Liver (tissue), 9 donors: Measurements from ENCODE around the gene DEFB118. TPM values are rescaled to one million over a fixed set of nuclear protein-coding genes. Genes with fewer than 3 reads are reported as not detected.

Experiments used
- DNase-seq: peaks from one replicate; pipeline ENCODE4 v3.0.0-alpha.2; 2017; ENCODE audit warnings: low spot score
- H3K27ac ChIP-seq, 2 donors: one replicate each; pipeline ENCODE4 v1.7.0; 2013; ENCODE audit warnings: inconsistent platforms in 2 of 2, low read length in 2 of 2, control low read depth in 1 of 2, low read depth in 1 of 2, mild to moderate bottlenecking in 1 of 2
- H3K27me3 ChIP-seq, 4 donors: one replicate each; pipeline versions ENCODE4 v1.6.1 to v1.7.0; 2013; ENCODE audit warnings: low read length in 3 of 4, inconsistent platforms in 1 of 4, mild to moderate bottlenecking in 1 of 4, moderate library complexity in 1 of 4; ENCODE audit not compliant: control insufficient read depth in 4 of 4, insufficient read depth in 4 of 4
- H3K36me3 ChIP-seq, 4 donors: one replicate each; pipeline versions ENCODE4 v1.6.1 to v1.7.0; 2013; ENCODE audit warnings: low read length in 3 of 4, mild to moderate bottlenecking in 3 of 4, low read depth in 1 of 4, moderate library complexity in 1 of 4; ENCODE audit not compliant: control insufficient read depth in 4 of 4, insufficient read depth in 3 of 4
- H3K4me1 ChIP-seq, 4 donors: one replicate each; pipeline versions ENCODE4 v1.6.1 to v1.7.0; 2013; ENCODE audit warnings: low read length in 3 of 4, mild to moderate bottlenecking in 3 of 4, moderate library complexity in 1 of 4; ENCODE audit not compliant: control insufficient read depth in 4 of 4, insufficient read depth in 4 of 4
- H3K4me3 ChIP-seq, 3 donors: one replicate each; pipeline versions ENCODE4 v1.6.1 to v1.7.0; 2013; ENCODE audit warnings: low read length in 3 of 3, control low read depth in 1 of 3, low read depth in 1 of 3, mild to moderate bottlenecking in 1 of 3
- H3K9ac ChIP-seq, 2 donors: one replicate each; pipeline ENCODE4 v1.7.0; 2013; ENCODE audit warnings: low read length in 2 of 2, mild to moderate bottlenecking in 2 of 2, moderate library complexity in 2 of 2, control low read depth in 1 of 2, low read depth in 1 of 2
- H3K9me3 ChIP-seq, 4 donors: one replicate each; pipeline versions ENCODE4 v1.6.1 to v1.7.0; 2013; ENCODE audit warnings: low read length in 3 of 4; ENCODE audit not compliant: control insufficient read depth in 4 of 4
- EGR1 ChIP-seq, 2 donors: IDR thresholded peaks; 2 replicates each; pipeline ENCODE4 v1.6.1; 2016 to 2018; ENCODE audit warnings: antibody characterized with exemption in 2 of 2, low read depth in 2 of 2
- FOXA1 ChIP-seq: IDR thresholded peaks from 2 replicates; pipeline ENCODE4 v1.6.1; 2016; ENCODE audit warnings: antibody characterized with exemption
- FOXA2 ChIP-seq: IDR thresholded peaks from 2 replicates; pipeline ENCODE4 v1.6.1; 2016; ENCODE audit warnings: antibody characterized with exemption
- GABPA ChIP-seq, 2 donors: IDR thresholded peaks in 1 of 2; conservative IDR thresholded peaks in 1 of 2; 2 replicates each; pipeline ENCODE4 v1.6.1; 2016; ENCODE audit warnings: antibody characterized with exemption in 2 of 2, mild to moderate bottlenecking in 1 of 2, moderate library complexity in 1 of 2
- HNF4A ChIP-seq, 2 donors: conservative IDR thresholded peaks; 2 replicates each; pipeline ENCODE4 v1.6.1; 2016; ENCODE audit warnings: antibody characterized with exemption in 2 of 2, mild to moderate bottlenecking in 2 of 2
- HNF4G ChIP-seq: IDR thresholded peaks from 2 replicates; pipeline ENCODE4 v1.6.1; 2016; ENCODE audit warnings: antibody characterized with exemption
- NR2F2 ChIP-seq: IDR thresholded peaks from 2 replicates; pipeline ENCODE4 v1.6.1; 2016; ENCODE audit warnings: antibody characterized with exemption
- RAD21 ChIP-seq, 2 donors: IDR thresholded peaks; 2 replicates each; pipeline ENCODE4 v1.6.1; 2016; ENCODE audit warnings: antibody characterized with exemption in 2 of 2, mild to moderate bottlenecking in 2 of 2
- RXRA ChIP-seq, 2 donors: IDR thresholded peaks; 2 replicates each; pipeline ENCODE4 v1.6.1; 2017 to 2018; ENCODE audit warnings: antibody characterized with exemption in 2 of 2, mild to moderate bottlenecking in 1 of 2
- SP1 ChIP-seq: IDR thresholded peaks from 2 replicates; pipeline ENCODE4 v1.6.1; 2018; ENCODE audit warnings: antibody characterized with exemption, mild to moderate bottlenecking
- TAF1 ChIP-seq: conservative IDR thresholded peaks from 2 replicates; pipeline ENCODE4 v1.6.1; 2016; ENCODE audit warnings: antibody characterized with exemption, mild to moderate bottlenecking
- YY1 ChIP-seq: IDR thresholded peaks from 2 replicates; pipeline ENCODE4 v1.6.1; 2016; ENCODE audit warnings: antibody characterized with exemption, mild to moderate bottlenecking
- WGBS: extraction: QIAGEN DNeasy Blood & Tissue Kit; methylation state at CpG from one replicate; pipeline ENCODE4 v1.1.7; 2013; 5-methylcytosine and 5-hydroxymethylcytosine counted together
- polyA plus RNA-seq, 2 donors: library from polyadenylated mRNA; stranded (reverse) in 1 of 2; unstranded in 1 of 2; fragments of 200-250 nt in 1 of 2; fragments of >200 nt in 1 of 2; fragmentation: Nextera tagmentation in 1 of 2; extraction: Ambion mirVana in 1 of 2; gene quantifications; one replicate each; pipeline versions ENCODE4 v1.2.1 to v1.2.3, GENCODE V29; 2013 to 2015
- total RNA-seq, 2 donors: library from RNA; depleted of rRNA; stranded (reverse); fragments of >200 nt; gene quantifications; one replicate each; pipeline ENCODE4 v1.2.3, GENCODE V29; 2014
- TF ChIP-seq, protein P1 (sequence below): IDR thresholded peaks from 2 replicates; pipeline ENCODE4 v1.6.1; 2016; ENCODE audit warnings: antibody characterized with exemption
- TF ChIP-seq, protein P2 (sequence below): IDR thresholded peaks from 2 replicates; pipeline ENCODE4 v1.6.1; 2016; ENCODE audit warnings: antibody characterized with exemption, mild to moderate bottlenecking
- TF ChIP-seq, protein P3 (sequence below): IDR thresholded peaks from 2 replicates; pipeline ENCODE4 v1.6.1; 2016; ENCODE audit warnings: antibody characterized with exemption
- TF ChIP-seq, protein P4 (sequence below): fragments of 150-350 bp; IDR thresholded peaks from 2 replicates; pipeline ENCODE4 v1.5.1; 2017; ENCODE audit warnings: improper control_type of control experiment, low read depth, low read length; ENCODE audit not compliant: missing input control
- TF ChIP-seq, protein P5 (sequence below): IDR thresholded peaks from 2 replicates; pipeline ENCODE4 v1.6.1; 2016; ENCODE audit warnings: antibody characterized with exemption
- donor health status: healthy.
- donor health status: healthy.
- donor health status: healthy.
- donor health status: healthy.
- donor health status: healthy.

The DEFB118 gene
- total and polyA plus RNA-seq, 4 donors, result not detected

DNA sequence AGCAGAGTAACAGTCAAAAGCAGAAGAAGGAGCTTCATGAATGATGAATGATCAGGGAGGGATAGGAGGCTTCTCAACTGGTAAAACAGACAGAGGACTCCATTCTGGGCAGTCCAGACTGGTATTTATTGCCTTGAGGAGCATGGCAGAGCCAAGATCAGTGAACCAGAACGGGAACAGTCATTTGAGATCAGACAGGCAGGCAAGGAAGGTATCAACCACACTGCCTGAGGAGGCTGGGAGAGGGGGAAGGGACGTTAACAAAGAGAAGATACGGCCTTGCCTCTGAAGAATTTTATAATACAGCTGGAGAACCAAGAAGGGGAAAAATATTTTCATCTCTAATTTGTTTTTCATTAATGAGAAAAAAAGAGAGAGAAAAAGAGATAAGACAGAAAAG lies 37.7 kb downstream of the DEFB118 start, which contains the start of gene DEFB121:
TSS of gene DEFB121 (minus strand) at position 101 of the 400 bp plus-strand sequence. CDS start at position 38, 63 bp downstream.
- no peak within 1 kb of the TSS for H3K9ac ChIP-seq
- no peaks in the 10 kb centered on the region for H3K4me1 ChIP-seq
- DNase-seq, result no peak
- 38% methylated on average over 3 of the region's 3 CpGs for whole genome bisulfite sequencing
- TF ChIP-seq RAD21 (IDR thresholded peaks at IDR 0.05) (no peak), NR2F2 (no peak), TAF1 (no peak), YY1 (no peak), SP1 (no peak), HNF4A (conservative IDR thresholded peaks at IDR 0.05) (no peak), GABPA (IDR thresholded peaks at IDR 0.05 in 1 of 2, conservative IDR thresholded peaks at IDR 0.05 in 1 of 2) (no peak), FOXA2 (no peak), EGR1 (IDR thresholded peaks at IDR 0.05; ENCODE audit: low read depth in 2 of 2) (no peak)
- TF ChIP-seq, protein P1, sequence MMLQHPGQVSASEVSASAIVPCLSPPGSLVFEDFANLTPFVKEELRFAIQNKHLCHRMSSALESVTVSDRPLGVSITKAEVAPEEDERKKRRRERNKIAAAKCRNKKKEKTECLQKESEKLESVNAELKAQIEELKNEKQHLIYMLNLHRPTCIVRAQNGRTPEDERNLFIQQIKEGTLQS, result no peak
- TF ChIP-seq, protein P2, sequence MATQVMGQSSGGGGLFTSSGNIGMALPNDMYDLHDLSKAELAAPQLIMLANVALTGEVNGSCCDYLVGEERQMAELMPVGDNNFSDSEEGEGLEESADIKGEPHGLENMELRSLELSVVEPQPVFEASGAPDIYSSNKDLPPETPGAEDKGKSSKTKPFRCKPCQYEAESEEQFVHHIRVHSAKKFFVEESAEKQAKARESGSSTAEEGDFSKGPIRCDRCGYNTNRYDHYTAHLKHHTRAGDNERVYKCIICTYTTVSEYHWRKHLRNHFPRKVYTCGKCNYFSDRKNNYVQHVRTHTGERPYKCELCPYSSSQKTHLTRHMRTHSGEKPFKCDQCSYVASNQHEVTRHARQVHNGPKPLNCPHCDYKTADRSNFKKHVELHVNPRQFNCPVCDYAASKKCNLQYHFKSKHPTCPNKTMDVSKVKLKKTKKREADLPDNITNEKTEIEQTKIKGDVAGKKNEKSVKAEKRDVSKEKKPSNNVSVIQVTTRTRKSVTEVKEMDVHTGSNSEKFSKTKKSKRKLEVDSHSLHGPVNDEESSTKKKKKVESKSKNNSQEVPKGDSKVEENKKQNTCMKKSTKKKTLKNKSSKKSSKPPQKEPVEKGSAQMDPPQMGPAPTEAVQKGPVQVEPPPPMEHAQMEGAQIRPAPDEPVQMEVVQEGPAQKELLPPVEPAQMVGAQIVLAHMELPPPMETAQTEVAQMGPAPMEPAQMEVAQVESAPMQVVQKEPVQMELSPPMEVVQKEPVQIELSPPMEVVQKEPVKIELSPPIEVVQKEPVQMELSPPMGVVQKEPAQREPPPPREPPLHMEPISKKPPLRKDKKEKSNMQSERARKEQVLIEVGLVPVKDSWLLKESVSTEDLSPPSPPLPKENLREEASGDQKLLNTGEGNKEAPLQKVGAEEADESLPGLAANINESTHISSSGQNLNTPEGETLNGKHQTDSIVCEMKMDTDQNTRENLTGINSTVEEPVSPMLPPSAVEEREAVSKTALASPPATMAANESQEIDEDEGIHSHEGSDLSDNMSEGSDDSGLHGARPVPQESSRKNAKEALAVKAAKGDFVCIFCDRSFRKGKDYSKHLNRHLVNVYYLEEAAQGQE, result no peak
- TF ChIP-seq, protein P3, sequence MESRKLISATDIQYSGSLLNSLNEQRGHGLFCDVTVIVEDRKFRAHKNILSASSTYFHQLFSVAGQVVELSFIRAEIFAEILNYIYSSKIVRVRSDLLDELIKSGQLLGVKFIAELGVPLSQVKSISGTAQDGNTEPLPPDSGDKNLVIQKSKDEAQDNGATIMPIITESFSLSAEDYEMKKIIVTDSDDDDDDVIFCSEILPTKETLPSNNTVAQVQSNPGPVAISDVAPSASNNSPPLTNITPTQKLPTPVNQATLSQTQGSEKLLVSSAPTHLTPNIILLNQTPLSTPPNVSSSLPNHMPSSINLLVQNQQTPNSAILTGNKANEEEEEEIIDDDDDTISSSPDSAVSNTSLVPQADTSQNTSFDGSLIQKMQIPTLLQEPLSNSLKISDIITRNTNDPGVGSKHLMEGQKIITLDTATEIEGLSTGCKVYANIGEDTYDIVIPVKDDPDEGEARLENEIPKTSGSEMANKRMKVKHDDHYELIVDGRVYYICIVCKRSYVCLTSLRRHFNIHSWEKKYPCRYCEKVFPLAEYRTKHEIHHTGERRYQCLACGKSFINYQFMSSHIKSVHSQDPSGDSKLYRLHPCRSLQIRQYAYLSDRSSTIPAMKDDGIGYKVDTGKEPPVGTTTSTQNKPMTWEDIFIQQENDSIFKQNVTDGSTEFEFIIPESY, result no peak
- TF ChIP-seq, protein P4, sequence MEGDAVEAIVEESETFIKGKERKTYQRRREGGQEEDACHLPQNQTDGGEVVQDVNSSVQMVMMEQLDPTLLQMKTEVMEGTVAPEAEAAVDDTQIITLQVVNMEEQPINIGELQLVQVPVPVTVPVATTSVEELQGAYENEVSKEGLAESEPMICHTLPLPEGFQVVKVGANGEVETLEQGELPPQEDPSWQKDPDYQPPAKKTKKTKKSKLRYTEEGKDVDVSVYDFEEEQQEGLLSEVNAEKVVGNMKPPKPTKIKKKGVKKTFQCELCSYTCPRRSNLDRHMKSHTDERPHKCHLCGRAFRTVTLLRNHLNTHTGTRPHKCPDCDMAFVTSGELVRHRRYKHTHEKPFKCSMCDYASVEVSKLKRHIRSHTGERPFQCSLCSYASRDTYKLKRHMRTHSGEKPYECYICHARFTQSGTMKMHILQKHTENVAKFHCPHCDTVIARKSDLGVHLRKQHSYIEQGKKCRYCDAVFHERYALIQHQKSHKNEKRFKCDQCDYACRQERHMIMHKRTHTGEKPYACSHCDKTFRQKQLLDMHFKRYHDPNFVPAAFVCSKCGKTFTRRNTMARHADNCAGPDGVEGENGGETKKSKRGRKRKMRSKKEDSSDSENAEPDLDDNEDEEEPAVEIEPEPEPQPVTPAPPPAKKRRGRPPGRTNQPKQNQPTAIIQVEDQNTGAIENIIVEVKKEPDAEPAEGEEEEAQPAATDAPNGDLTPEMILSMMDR, result no peak
- no peak within 1 kb of the TSS for H3K4me3 ChIP-seq
- no peak within 1 kb of the TSS for H3K27ac ChIP-seq
- no peaks in the 10 kb centered on the region for H3K27me3 ChIP-seq
- peaks cover 0 to 3% (median 0%) of the 10 kb centered on the region in 4 donors for H3K9me3 ChIP-seq
- H3K36me3 ChIP-seq, result no peaks in the 10 kb centered on the region

DNA sequence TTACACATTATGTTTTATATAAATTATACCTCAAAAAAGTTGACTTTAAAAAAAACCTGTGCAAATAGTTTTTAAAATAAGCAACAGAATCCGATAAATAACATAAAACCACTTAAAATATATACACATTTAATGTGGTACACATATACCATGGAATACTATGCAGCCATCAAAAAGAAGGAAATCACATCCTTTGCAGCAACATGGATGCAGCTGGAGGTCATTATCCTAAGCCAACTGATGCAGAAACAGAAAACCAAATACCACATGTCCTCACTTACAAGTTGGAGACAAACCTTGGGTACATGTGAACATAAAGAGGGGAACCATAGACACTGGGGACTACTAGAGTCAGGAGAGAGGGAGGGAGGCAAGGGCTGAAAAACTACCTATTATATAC lies 41.6 kb downstream of the DEFB118 start:
- WGBS, result 41% methylated on average over 1 of the region's 1 CpG
- no peaks in the 10 kb centered on the region for H3K27me3 ChIP-seq
- TF ChIP-seq HNF4G (no peak), HNF4A (conservative IDR thresholded peaks at IDR 0.05) (no peak), NR2F2 (no peak), TAF1 (no peak), EGR1 (IDR thresholded peaks at IDR 0.05; ENCODE audit: low read depth in 2 of 2) (no peak), FOXA1 (no peak), YY1 (no peak), RXRA (IDR thresholded peaks at IDR 0.05) (no peak)
- TF ChIP-seq, protein P1, result no peak
- TF ChIP-seq, protein P5, sequence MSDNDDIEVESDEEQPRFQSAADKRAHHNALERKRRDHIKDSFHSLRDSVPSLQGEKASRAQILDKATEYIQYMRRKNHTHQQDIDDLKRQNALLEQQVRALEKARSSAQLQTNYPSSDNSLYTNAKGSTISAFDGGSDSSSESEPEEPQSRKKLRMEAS, result no peak
- TF ChIP-seq, protein P3, result no peak
- TF ChIP-seq, protein P2, result no peak

More for the DNA sequence above, 41.6 kb downstream of the DEFB118 start:
- Histone ChIP-seq H3K9ac (no peak overlapping the region), H3K27ac (no peak overlapping the region), H3K4me1 (no peaks in the 10 kb centered on the region), H3K4me3 (no peak overlapping the region), H3K9me3 (peaks cover 0 to 3% (median 0%) of the 10 kb centered on the region in 4 donors), H3K36me3 (no peaks in the 10 kb centered on the region)
- no peak for DNase-seq
